MM.1S (cell line): ENCODE data around the gene RANBP10.

Experiments used
- DNase-seq: peaks from one replicate; pipeline ENCODE4 v3.0.0-alpha.2; 2015
- H2AFZ ChIP-seq: fragments of 300-600 bp; sonication (generic); 2 replicates; pipeline ENCODE4 v1.6.0; 2016; ENCODE audit warnings: antibody characterized with exemption, low read length
- H3F3A ChIP-seq: fragments of 300-600 bp; sonication (generic); 2 replicates; pipeline ENCODE4 v1.6.1; 2016; ENCODE audit warnings: mild to moderate bottlenecking, antibody characterized with exemption, low read length, moderate library complexity, mixed read lengths; ENCODE audit not compliant: insufficient read depth
- H3K27ac ChIP-seq: fragments of 300-600 bp; sonication (generic); 2 replicates; pipeline ENCODE4 v1.5.1; 2016; ENCODE audit warnings: mild to moderate bottlenecking, low read length
- H3K27me3 ChIP-seq: fragments of 300-600 bp; sonication (generic); replicated peaks from 2 replicates; pipeline ENCODE4 v1.6.0; 2016; ENCODE audit warnings: low read length; ENCODE audit not compliant: insufficient read depth
- H3K36me3 ChIP-seq: fragments of 300-600 bp; sonication (generic); replicated peaks from 2 replicates; pipeline ENCODE4 v1.6.1; 2016; ENCODE audit warnings: mild to moderate bottlenecking, low read length, mixed read lengths; ENCODE audit not compliant: insufficient read depth
- H3K4me1 ChIP-seq: fragments of 300-600 bp; sonication (generic); 2 replicates; pipeline ENCODE4 v1.6.1; 2016; ENCODE audit warnings: low read length, mixed read lengths
- H3K4me2 ChIP-seq: fragments of 300-600 bp; sonication (generic); 2 replicates; pipeline ENCODE4 v1.6.0; 2016; ENCODE audit warnings: low read depth, low read length
- H3K4me3 ChIP-seq: fragments of 300-600 bp; sonication (generic); 2 replicates; pipeline ENCODE4 v1.5.1; 2016; ENCODE audit warnings: low read length, mixed read lengths
- H3K79me2 ChIP-seq: fragments of 300-600 bp; sonication (generic); 2 replicates; pipeline ENCODE4 v1.6.1; 2016; ENCODE audit warnings: mixed run types, low read length, mixed read lengths
- H3K9ac ChIP-seq: fragments of 300-600 bp; sonication (generic); 2 replicates; pipeline ENCODE4 v1.6.1; 2016; ENCODE audit warnings: low read length, mixed read lengths
- H3K9me2 ChIP-seq: fragments of 300-600 bp; sonication (generic); replicated peaks from 2 replicates; pipeline ENCODE4 v1.6.1; 2016; ENCODE audit warnings: mild to moderate bottlenecking, low read length, mixed read lengths; ENCODE audit not compliant: insufficient read depth
- H3K9me3 ChIP-seq: fragments of 300-600 bp; sonication (generic); replicated peaks from 2 replicates; pipeline ENCODE4 v1.6.1; 2016; ENCODE audit warnings: mild to moderate bottlenecking, low read length, mixed read lengths; ENCODE audit not compliant: insufficient read depth
- H4K20me1 ChIP-seq: fragments of 300-600 bp; sonication (generic); 2 replicates; pipeline ENCODE4 v1.6.1; 2016; ENCODE audit warnings: mild to moderate bottlenecking, low read length, moderate library complexity, mixed read lengths; ENCODE audit not compliant: insufficient read depth
- EZH2 ChIP-seq: fragments of 300-600 bp; sonication (generic); optimal IDR thresholded peaks from 2 replicates; pipeline ENCODE3; 2017; ENCODE audit warnings: low read depth, mild to moderate bottlenecking, antibody characterized with exemption, low read length, mixed read lengths
- EZH2phosphoT487 ChIP-seq: fragments of 300-600 bp; sonication (generic); IDR thresholded peaks from 2 replicates; pipeline ENCODE4 v1.6.1; 2018; ENCODE audit warnings: antibody characterized with exemption, low read length
- TF ChIP-seq, protein P1 (sequence below): fragments of 300-600 bp; sonication (generic); IDR thresholded peaks from 2 replicates; pipeline ENCODE4 v1.5.1; 2016; ENCODE audit warnings: antibody characterized with exemption, low read length, mixed read lengths

The RANBP10 gene

DNA sequence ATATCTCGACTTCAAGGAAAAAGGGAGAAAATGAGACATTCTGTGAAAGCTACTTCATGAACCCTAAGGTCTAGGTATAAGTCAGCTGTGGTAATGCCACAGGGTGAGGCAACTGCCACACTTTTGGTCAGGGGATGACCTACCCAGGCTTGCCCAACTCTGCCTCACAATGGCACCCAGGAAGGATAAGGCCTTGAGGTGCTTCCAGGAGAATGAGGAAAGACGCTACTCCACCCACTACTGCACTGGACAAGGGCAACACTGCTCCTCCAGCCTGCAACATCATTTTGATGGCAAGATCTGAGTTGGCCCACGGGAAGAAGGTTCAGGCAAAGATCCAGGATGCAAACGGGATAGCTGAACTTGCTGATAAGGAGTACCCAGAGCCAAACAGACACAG is 65.2 kb downstream of the RANBP10 start:
- H3K36me3 ChIP-seq: no peaks in the 10 kb centered on the region; the same call in 1 of the 2 replicates
- no peak overlapping the region for H2AFZ ChIP-seq
- H3K4me2 ChIP-seq: no peak overlapping the region
- no peaks in the 10 kb centered on the region for H4K20me1 ChIP-seq
- no peaks in the 10 kb centered on the region for H3K9me3 ChIP-seq
- H3K4me1 ChIP-seq: no peaks in the 10 kb centered on the region
- H3K27ac ChIP-seq: no peak overlapping the region
- TF ChIP-seq EZH2phosphoT487 (no peak), EZH2 (no peak)
- TF ChIP-seq, protein P1, sequence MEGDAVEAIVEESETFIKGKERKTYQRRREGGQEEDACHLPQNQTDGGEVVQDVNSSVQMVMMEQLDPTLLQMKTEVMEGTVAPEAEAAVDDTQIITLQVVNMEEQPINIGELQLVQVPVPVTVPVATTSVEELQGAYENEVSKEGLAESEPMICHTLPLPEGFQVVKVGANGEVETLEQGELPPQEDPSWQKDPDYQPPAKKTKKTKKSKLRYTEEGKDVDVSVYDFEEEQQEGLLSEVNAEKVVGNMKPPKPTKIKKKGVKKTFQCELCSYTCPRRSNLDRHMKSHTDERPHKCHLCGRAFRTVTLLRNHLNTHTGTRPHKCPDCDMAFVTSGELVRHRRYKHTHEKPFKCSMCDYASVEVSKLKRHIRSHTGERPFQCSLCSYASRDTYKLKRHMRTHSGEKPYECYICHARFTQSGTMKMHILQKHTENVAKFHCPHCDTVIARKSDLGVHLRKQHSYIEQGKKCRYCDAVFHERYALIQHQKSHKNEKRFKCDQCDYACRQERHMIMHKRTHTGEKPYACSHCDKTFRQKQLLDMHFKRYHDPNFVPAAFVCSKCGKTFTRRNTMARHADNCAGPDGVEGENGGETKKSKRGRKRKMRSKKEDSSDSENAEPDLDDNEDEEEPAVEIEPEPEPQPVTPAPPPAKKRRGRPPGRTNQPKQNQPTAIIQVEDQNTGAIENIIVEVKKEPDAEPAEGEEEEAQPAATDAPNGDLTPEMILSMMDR: no peak
- no peaks in the 10 kb centered on the region for H3F3A ChIP-seq
- H3K4me3 ChIP-seq: no peak overlapping the region
- no peak for DNase-seq
- no peak overlapping the region for H3K9ac ChIP-seq
- no peaks in the 10 kb centered on the region for H3K9me2 ChIP-seq
- H3K79me2 ChIP-seq: no peaks in the 10 kb centered on the region
- H3K27me3 ChIP-seq: no peaks in the 10 kb centered on the region

DNA sequence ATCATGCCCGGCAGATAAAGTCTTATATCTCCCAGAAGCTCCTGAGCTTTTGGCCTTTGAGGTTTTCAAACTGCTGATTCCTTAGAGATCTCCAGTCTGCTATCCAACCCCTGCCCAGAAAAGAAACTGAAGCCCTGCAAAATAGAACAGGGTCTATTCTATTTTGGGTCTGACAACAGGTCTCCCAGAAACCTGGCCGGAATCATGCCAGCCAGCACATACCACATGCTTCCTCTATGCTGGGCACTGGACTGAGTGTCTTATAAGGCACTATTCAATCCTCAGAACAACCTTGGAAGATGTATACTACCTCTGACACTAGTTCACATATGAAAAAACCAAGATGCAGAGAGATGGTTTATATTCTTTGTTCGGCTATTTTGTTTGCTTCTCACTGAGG is 66.0 kb downstream of the RANBP10 start:
- H3K36me3 ChIP-seq: no peaks in the 10 kb centered on the region; the same call in 1 of the 2 replicates
- H3K4me3 ChIP-seq: no peak overlapping the region
- no peak for TF ChIP-seq EZH2phosphoT487
- TF ChIP-seq, protein P1: no peak
- TF ChIP-seq EZH2: no peak
- no peaks in the 10 kb centered on the region for H3K27me3 ChIP-seq
- no peaks in the 10 kb centered on the region for H3K9me2 ChIP-seq
- no peak for DNase-seq
- no peaks in the 10 kb centered on the region for H4K20me1 ChIP-seq
- no peak overlapping the region for H3K4me2 ChIP-seq
- H3K9me3 ChIP-seq: no peaks in the 10 kb centered on the region
- no peaks in the 10 kb centered on the region for H3K4me1 ChIP-seq
- no peaks in the 10 kb centered on the region for H3F3A ChIP-seq
- H3K27ac ChIP-seq: no peak overlapping the region
- no peak overlapping the region for H2AFZ ChIP-seq
- no peaks in the 10 kb centered on the region for H3K79me2 ChIP-seq
- no peak overlapping the region for H3K9ac ChIP-seq

DNA sequence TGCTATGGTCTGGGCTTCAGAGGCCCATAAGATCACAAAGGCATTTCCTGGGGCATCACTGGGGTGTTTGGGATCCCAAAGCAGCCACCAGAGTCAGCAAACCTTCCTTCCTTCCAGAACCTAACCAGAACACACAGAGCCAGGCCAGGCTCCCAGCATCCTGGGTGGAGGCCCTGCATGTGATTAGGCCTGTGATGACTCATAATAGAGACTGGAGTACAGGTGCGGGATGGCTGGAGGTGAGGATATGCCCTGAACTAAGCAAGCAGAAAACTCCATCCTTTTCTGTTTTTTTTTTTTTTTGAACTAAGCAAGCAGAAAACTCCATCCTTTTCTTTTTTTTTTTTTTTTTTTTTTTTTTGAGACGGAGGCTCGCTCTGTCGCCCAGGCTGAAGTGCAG is 69.5 kb downstream of the RANBP10 start:
- Histone ChIP-seq H3K4me2 (no peak overlapping the region), H2AFZ (no peak overlapping the region), H3K4me1 (peaks cover 5% of the 10 kb centered on the region), H3K9ac (no peak overlapping the region), H3K9me2 (no peaks in the 10 kb centered on the region), H3K36me3 (no peaks in the 10 kb centered on the region), H3K4me3 (no peak overlapping the region), H4K20me1 (no peaks in the 10 kb centered on the region), H3F3A (peaks cover 5% of the 10 kb centered on the region), H3K79me2 (no peaks in the 10 kb centered on the region), H3K27ac (no peak overlapping the region), H3K9me3 (no peaks in the 10 kb centered on the region), H3K27me3 (no peaks in the 10 kb centered on the region)
- no peak for TF ChIP-seq EZH2phosphoT487
- TF ChIP-seq, protein P1: no peak
- no peak for TF ChIP-seq EZH2
- no peak for DNase-seq
